Raji (cell line): Measurements from ENCODE around the gene HJV.
A peak's percentile ranks its signal among the peaks of the same experiment; 100 is the strongest.

Experiments used
- POLR2A ChIP-seq: IDR thresholded peaks from 2 replicates; pipeline ENCODE4 v1.6.1; 2011; ENCODE audit warnings: low read depth, low read length, control low read depth; ENCODE audit not compliant: insufficient read depth

HJV gene

GRCh38 chr1:146020058-146021049 is 1.2 kb downstream of the HJV start:
- no peak for TF ChIP-seq POLR2A

DNA sequence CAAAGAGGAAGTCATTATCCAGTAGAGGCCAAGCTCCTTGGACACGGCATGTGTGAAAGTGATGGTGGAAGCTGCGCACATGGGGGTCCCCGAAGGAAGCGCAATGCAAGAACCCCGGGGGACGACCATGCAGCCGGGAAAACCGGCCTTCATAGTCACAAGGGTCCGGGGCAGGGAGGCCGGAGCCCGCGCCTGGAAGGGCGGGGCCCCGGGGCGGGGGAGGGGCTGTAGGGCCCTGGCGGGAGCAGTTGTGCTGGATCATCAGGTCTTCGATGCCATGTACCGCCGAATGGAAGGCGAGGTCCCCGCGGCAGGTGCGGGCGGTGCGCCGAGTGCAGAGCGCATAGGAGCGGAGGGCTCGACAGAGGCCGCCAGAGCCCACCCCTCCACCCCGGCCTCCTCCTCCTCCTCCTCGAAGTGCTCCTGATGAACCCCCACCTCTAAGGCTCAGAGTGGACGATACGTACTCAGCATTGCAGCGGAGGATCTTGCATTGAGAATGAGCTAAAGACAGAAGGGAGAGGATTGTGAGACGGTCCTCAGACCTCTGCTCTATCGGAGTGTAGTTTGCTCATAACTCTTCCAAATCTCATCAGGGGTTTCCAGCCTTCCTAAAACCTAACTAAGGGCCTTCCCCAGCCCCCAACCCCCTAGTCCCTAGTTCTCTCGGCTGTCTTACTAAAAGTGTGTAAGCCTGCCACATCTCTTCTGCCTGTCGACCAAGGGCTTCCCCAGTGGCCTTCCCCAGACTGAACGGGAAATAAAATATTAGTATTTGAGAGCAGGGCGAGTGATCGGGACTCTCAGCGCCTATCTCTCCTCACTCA is 2.1 kb downstream of the HJV start:
- no peak for TF ChIP-seq POLR2A

GRCh38 chr1:146016891-146017290 is 4.6 kb downstream of the HJV start:
- TF ChIP-seq POLR2A = no peak

- no peak for TF ChIP-seq POLR2A
Measured at GRCh38 chr1:146013559-146013922, 8.0 kb downstream of the HJV start.

DNA sequence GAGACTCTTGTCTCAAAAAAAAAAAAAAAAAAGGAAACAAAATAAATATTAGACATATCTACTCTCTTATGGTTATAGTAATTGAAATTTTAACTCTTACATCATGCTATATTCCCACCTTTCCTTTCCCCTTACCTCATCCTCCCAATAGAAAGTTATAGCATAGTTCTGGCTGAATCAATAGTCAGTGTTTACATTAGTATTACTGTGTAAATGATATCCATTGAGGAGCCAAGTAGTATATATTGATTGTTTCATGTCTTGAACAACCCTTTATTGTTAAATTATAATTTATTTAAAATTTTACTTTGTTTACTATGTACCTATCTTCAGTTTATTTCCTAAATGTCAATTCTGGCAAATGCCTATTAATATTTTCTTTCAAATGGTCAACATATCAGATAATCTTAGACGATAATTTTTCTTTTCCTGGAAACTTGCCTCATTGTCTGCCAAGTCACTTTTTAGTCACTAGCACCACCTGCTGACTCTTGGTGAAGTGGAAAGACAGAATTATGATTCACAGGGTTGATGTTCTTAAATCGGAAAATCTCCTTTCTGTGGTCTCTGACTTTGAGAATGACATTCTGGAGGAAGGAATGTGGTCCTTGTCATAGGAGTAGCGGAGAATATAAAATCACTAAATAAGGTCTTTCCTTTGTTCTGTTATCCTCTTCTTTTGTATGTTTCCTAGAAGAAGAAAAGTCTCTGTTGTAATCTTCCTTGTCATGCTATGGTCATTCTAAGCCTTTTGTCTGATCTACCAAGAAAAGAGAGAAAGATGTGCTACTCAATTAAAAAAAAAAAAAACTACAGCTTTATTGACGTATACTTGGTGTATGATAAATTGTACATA is 8.6 kb downstream of the HJV start:
- no peak for TF ChIP-seq POLR2A

DNA sequence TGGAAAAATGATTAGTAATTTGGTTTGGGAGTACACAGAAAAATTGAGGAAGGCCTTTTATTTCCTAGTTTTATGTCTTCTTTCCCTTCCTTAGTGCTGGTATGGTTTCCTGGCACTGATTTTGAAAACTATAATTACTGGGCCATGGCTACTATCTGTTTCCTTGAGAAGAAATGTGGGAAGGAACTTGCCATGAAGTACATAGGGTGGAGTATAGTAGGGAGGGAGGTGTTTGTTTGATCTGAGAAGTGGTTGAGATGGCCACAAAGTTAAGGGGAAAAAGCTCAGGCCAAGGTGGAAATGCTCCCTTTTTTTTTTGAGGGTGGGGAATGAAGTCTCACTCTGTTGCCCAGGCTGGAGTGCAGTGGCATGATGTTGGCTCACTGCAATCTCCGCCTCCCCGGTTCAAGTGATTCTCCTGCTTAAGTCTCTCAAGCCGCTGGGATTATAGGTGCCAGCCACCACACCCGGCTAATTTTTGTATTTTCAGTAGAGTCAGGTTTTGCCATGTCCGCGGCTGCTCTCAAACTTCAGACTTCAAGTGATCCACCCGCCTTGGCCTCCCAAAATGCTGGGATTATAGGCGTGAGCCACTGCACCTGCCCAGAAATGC is 11.3 kb downstream of the HJV start:
- no peak for TF ChIP-seq POLR2A

DNA sequence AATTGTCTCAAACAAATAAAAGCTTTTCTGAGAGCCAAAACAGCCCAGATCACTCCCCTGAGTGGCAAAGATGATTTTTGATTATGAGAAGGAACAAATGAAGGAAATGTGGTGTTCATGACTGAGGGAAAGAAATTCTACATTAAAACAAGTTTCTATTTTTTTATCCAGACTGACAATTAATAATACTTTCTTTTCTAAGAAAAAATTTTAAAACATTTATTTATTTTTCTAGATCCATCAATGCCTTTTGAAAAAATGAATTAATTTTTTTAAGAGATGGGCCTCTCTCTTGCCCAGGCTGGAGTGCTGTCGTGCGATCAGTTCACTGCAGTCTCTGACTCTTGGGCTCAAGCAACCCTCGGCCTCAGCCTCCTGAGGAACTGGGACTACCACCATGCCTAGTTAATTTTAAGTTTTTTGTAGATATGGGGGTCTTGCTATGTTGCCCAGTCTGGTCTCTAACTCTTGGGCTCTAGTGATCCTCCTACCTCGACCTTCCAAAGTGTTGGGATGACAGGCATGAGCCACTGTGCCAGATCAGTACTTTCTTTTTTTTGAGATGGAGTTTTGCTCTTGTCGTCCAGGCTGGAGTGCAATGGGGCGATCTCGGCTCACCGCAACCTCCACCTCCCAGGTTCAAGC is 13.9 kb downstream of the HJV start:
- no peak for TF ChIP-seq POLR2A

DNA sequence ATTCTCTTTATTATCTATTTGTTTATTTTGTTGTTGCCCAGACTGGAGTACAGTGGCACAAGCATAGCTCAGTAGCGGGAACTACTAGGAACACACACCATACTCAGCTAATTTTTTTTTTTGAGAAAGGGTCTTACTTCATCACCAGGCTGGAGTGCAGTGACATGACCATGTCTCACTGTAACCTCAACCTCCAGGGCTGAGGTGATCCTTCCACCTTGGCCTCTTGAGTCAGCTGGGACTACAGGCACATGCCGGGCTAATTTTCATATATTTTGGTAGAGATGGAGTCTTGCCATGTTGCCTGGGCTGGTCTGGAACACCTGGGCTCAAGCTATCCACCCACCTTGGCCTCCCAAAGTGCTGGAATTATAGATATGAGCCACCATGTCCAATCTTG is 19.8 kb downstream of the HJV start:
- no peak for TF ChIP-seq POLR2A

- no peak for TF ChIP-seq POLR2A
Measured at GRCh38 chr1:145999321-146000024, 22.1 kb downstream of the HJV start.

GRCh38 chr1:145997718-145998023 is 23.9 kb downstream of the HJV start:
- no peak for TF ChIP-seq POLR2A

GRCh38 chr1:145997016-145997717 is 24.4 kb downstream of the HJV start:
- peak; percentile 72 for TF ChIP-seq POLR2A

DNA sequence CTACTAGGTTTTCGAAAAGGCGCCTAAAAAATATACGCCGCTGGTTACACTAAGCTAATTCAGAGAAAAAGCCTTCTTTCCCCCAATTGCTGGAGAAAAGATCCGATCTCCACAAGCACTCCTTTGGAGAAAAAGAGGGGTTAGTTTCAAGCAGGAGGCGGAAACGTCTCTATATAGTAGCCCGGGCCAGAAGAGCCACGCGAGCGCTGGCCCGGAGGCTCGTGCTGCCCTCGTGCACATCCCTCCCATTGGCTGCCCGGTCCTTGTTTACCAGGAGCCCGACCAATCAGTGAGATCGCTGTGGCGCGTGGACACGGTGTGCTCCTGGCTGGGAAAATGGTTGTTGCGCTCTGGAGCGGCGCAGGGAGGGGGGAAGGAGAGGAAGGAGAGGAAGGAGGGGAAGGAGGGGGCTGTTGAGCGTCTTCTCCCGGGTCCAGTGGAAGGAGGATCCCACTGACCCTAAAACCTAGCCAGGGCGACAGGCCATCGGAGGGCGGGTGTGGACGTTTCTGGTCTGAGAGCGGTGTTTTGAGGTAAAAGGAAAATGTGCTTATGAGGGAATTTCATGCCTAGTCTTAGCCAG is 25.0 kb downstream of the HJV start, which contains the start of gene TXNIP:
TSS of gene TXNIP (minus strand) at position 147 of the 583 bp plus-strand sequence. CDS start 313 bp downstream, outside the sequence.
- TF ChIP-seq POLR2A = peak; percentile 85
